Choroid plexus epithelial cell (primary cell): ENCODE data around the gene SRGAP1.
"Not testable (repeated sequence)": the region's sequence is repeated elsewhere in the genome, so short reads cannot be mapped to it uniquely, and the experiment has no call there.

Experiments used
- DNase-seq: peaks from one replicate; pipeline ENCODE4 v3.0.0-alpha.2; 2010; ENCODE audit warnings: low read depth
- H3K4me3 ChIP-seq: 2 replicates; pipeline ENCODE4 v1.5.1; 2011; ENCODE audit warnings: low read depth, mild to moderate bottlenecking, control low read depth, low read length, moderate library complexity
- TF ChIP-seq, protein P1 (sequence below): conservative IDR thresholded peaks from 2 replicates; pipeline ENCODE4 v1.5.1; 2011; ENCODE audit warnings: low read depth, mild to moderate bottlenecking, control low read depth, inconsistent platforms, low read length, moderate library complexity

Gene SRGAP1

DNA sequence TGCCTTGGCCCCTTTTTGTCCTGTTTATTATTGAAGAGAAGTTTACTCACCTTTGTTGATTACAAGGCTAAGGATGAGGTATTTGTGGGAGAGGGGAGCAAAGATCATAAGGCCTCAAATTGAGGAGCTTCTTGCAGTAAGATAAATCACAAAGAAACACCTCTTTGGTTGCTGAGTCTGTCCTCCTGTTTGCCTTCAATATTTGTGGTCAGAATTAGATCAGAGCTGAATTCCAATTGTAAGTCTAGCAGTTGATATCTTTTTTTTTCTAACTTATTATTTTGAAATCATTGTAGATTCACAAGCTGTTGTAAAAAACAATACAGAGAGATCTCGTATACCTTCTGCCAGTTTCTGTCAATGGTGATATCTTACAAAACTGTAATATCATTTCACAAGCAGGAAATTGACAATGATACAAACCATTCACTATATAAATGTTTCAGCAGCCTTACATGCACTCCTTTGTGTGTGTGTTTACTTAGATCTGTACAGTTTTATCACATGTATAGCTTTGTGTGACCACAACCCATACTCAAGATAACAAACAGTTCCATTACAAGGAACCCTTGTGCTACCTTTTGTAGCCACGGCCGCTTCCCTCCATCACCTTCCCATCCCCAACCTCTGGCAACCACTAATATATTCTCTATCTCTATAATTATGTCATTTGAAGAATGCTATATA is 280.2 kb downstream of the SRGAP1 start:
- DNase-seq: peak; percentile 72
- TF ChIP-seq, protein P1, sequence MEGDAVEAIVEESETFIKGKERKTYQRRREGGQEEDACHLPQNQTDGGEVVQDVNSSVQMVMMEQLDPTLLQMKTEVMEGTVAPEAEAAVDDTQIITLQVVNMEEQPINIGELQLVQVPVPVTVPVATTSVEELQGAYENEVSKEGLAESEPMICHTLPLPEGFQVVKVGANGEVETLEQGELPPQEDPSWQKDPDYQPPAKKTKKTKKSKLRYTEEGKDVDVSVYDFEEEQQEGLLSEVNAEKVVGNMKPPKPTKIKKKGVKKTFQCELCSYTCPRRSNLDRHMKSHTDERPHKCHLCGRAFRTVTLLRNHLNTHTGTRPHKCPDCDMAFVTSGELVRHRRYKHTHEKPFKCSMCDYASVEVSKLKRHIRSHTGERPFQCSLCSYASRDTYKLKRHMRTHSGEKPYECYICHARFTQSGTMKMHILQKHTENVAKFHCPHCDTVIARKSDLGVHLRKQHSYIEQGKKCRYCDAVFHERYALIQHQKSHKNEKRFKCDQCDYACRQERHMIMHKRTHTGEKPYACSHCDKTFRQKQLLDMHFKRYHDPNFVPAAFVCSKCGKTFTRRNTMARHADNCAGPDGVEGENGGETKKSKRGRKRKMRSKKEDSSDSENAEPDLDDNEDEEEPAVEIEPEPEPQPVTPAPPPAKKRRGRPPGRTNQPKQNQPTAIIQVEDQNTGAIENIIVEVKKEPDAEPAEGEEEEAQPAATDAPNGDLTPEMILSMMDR: no peak
- H3K4me3 ChIP-seq: no peak overlapping the region

DNA sequence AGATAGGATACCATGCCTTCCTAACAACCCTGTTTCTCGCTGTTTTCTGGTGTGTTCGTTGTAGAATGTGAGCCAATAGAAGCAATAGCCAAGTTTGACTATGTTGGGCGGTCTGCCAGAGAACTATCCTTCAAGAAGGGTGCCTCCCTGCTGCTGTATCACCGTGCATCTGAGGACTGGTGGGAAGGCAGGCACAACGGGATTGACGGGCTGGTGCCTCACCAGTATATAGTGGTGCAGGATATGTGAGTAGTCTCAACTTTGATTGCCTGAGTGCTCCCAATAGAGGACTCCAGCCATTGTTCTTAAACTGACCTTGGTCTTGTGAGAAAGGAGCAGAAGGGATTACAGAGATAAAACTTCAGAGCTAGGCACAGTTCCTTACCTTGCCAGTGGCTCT is 281.4 kb downstream of the SRGAP1 start:
- DNase-seq: peak; percentile 26
- TF ChIP-seq, protein P1: no peak

DNA sequence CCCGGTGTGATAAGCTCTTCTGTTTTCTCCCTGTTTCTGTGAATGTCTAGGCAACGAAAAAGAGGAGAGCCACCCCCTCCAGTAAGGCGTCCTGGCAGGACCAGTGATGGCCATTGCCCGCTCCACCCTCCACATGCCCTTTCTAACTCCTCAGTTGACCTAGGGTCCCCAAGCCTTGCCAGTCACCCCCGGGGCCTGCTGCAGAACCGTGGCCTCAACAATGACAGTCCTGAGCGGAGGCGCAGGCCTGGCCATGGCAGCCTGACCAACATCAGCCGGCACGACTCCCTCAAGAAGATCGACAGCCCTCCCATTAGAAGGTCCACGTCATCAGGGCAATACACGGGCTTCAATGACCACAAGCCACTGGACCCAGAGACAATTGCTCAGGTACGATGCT is 283.3 kb downstream of the SRGAP1 start:
- DNase-seq: no peak
- TF ChIP-seq, protein P1: no peak
- no peak overlapping the region for H3K4me3 ChIP-seq

More for the DNA sequence above, 281.4 kb downstream of the SRGAP1 start:
- no peak overlapping the region for H3K4me3 ChIP-seq

DNA sequence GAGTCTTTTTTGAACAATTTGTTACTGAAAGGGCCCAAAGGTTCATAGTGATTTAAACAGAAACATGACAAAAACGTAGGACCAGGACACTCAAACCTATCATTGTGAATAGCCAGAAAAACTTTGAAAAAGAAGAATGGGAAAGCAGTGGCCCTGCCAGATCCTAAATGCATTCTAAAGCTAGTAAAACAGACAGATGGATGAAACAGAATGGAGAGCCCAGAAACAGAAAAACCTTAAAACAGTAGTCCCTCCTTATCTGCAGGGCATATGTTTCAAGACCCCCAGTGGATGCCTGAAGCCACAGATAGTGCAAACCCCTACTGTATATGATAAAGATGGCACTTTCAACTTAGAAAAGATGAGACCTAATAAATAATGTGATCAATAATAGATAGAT is 283.9 kb downstream of the SRGAP1 start:
- no peak for DNase-seq
- TF ChIP-seq, protein P1: no peak
- no peak overlapping the region for H3K4me3 ChIP-seq

DNA sequence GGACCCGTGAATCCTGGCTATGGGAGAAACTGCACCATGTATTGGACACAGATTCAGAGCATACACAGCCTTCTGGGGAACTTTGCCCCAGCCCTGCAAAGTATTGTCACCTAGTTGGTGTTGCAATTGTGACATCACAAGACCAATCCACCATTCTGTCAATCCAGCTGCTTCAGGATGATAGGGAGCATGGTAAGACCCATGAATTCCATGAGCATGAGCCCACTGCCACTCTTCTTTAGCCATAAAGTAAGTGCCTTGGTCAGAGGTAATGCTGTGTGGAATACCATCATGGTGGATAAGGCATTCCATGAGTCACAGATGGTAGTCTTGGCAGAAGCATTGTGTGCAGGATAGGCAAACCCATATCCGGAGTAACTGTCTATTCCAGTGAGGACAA is 286.0 kb downstream of the SRGAP1 start:
- not testable (repeated sequence) for H3K4me3 ChIP-seq, DNase-seq

DNA sequence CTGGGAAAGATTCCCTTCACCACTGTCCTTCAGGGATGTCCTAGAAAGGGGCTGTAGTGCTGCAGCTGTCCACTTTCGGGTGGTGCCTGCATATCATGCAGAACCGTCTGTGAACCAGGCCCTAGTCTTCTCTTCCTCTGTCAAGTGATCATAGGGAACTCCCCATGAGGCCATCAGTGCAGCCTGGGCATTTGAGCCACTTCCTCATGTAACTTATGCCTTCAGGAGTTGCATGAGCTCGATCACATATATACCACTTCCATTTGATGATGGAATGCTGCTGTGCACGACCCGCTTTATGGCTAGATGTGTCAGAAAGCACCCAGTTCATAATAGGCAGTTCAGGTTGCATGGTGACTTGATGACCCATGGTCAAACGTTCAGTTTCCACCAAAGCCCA is 287.0 kb downstream of the SRGAP1 start:
- DNase-seq: not testable (repeated sequence)

DNA sequence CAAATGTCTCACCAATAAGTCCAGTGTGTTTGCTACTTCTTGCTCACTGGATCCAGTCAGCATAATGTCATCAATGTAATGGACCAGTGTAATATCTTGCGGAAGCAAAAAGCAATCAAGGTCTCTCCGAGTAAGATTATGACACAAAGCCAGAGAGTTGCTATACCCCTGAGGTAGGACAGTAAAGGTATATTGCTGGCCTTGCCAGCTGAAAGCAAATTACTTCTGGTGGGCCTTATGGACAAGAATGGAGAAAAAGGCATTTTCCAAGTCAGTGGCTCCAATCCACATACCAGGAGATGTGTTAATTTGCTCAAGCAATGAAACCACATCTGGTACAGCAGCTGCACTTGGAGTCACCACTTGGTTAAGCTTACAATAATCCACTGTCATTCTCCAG is 288.2 kb downstream of the SRGAP1 start:
- DNase-seq, H3K4me3 ChIP-seq: not testable (repeated sequence)

More for the DNA sequence above, 287.0 kb downstream of the SRGAP1 start:
- not testable (repeated sequence) for H3K4me3 ChIP-seq

DNA sequence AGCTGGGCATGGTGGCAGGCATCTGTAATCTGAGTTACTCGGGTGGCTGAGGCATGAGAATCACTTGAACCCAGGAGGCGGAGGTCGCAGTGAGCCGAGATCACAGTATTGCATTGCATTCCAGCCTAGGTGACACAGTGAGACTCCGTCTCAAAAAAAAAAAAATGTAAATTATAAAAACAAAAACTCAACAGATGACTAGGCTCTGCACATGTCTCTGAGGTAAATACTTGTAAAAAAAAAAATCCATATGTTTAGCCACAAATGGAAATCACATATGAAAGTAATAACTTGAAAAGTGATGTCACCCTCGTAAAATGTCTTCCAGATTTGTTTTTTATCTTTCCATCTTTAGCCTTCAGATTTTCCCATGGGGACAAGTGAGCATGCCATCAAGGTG is 292.6 kb downstream of the SRGAP1 start:
- H3K4me3 ChIP-seq: no peak overlapping the region
- no peak for DNase-seq
- TF ChIP-seq, protein P1: no peak

DNA sequence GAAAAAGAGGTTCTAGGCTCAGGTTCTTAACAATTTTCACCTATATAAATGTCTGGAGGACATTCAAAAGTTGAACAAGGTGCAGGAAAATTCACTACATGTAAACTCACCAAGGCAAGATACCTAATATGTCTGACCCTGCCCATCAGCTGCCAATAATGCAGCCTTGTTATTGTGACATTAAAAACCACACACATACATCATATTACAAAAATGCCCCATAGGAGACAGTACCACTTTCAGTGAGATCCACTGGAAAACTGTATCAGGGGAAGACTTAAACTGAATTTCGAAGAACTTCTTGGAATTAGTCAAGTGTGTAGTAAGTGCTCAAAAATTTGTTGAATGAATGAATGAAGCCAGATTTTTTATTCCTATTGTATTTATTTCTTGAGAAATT is 294.5 kb downstream of the SRGAP1 start:
- H3K4me3 ChIP-seq: no peak overlapping the region
- TF ChIP-seq, protein P1: no peak
- DNase-seq: no peak
